Measurements from ENCODE around the gene EFEMP2. TPM values are rescaled to one million over a fixed set of nuclear protein-coding genes. Genes with fewer than 3 reads are reported as not detected.

The EFEMP2 gene
- total and polyA plus RNA-seq, 2 experiments from 2014 or later, result 161 to 216 TPM

DNA sequence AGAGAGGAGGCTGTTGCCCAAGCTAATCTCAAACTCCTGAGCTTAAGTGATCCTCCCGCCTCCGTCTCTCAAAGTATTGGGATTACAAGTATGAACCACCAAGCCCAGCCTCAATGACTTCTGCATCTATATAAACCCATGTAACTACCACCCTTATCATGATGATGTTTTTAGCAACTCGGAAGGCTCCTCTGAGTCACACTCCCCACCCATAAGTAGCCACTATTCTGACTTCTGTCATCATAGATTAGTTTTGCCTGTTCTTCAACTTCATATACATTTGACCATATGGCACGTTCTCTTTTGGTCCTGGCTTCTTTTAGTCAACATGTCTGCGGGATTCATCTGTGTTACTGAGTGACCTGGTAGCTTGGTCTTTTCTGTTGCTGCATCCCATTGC, 34.0 kb upstream of the EFEMP2 start:
- Histone ChIP-seq H3K4me3 (no peak overlapping the region), H3K4me1 (ENCODE audit: low read depth) (no peaks in the 10 kb centered on the region), H3K27me3 (peaks cover 60% of the 10 kb centered on the region), H3K36me3 (no peaks in the 10 kb centered on the region), H3K9me3 (ENCODE audit: low read depth) (no peaks in the 10 kb centered on the region), H3K27ac (no peak overlapping the region)
- no peak for DNase-seq (ENCODE audit: low read depth in 1 of 2, low spot score in 1 of 2)
- TF ChIP-seq, protein P1, sequence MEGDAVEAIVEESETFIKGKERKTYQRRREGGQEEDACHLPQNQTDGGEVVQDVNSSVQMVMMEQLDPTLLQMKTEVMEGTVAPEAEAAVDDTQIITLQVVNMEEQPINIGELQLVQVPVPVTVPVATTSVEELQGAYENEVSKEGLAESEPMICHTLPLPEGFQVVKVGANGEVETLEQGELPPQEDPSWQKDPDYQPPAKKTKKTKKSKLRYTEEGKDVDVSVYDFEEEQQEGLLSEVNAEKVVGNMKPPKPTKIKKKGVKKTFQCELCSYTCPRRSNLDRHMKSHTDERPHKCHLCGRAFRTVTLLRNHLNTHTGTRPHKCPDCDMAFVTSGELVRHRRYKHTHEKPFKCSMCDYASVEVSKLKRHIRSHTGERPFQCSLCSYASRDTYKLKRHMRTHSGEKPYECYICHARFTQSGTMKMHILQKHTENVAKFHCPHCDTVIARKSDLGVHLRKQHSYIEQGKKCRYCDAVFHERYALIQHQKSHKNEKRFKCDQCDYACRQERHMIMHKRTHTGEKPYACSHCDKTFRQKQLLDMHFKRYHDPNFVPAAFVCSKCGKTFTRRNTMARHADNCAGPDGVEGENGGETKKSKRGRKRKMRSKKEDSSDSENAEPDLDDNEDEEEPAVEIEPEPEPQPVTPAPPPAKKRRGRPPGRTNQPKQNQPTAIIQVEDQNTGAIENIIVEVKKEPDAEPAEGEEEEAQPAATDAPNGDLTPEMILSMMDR (IDR thresholded peaks at IDR 0.05; ENCODE audit: low read depth, low read length), result no peak

DNA sequence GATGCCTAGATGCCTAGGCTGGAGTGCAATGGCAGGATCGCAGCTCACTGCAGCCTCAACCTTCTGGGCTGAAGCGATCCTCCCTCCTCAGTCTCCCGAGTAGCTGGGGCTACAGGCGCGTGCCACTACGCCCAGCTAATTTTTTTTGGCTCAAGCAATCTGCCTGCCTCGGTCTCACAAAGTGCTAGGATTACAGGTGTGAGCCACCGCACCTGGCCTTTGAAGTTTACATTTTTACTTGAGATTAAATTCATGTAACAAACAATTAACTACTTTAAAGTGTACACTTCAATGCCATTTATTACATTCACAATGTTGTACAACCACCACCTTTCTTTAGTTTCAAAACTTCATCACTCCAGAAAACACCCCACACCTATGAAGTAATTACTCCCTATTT, 31.1 kb upstream of the EFEMP2 start:
- no peak for DNase-seq (ENCODE audit: low read depth in 1 of 2, low spot score in 1 of 2)
- Histone ChIP-seq H3K27ac (no peak overlapping the region), H3K27me3 (peaks cover 84% of the 10 kb centered on the region), H3K4me3 (no peak overlapping the region), H3K9me3 (ENCODE audit: low read depth) (no peaks in the 10 kb centered on the region), H3K36me3 (no peaks in the 10 kb centered on the region), H3K4me1 (ENCODE audit: low read depth) (no peaks in the 10 kb centered on the region)
- TF ChIP-seq, protein P1 (IDR thresholded peaks at IDR 0.05; ENCODE audit: low read depth, low read length), result no peak

DNA sequence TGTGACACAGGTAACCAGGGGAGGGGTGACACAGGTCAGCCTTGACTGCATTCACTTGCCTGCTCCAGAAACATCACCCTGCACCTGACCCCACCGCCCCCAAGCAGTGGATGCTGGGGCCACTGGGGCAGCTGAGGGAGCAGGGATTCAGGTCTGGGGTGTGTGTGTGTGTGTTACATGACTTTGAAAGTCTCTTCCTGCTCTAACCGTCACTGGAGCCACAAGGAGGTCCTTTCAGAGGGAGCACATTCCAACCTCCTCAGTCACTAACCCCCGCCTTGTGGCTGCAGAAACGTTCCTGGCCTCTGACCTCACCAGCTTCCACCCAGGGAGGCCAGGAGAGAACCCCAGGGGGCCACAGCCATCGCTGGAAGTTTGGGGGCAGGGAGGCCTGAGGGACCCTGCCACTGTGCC, 30.5 kb upstream of the EFEMP2 start:
- no peak overlapping the region for H3K4me3 ChIP-seq
- H3K4me1 ChIP-seq (ENCODE audit: low read depth), result no peaks in the 10 kb centered on the region
- DNase-seq (ENCODE audit: low read depth in 1 of 2, low spot score in 1 of 2), result peak in 1 of 2 donors; percentile 69
- H3K27ac ChIP-seq, result no peak overlapping the region
- TF ChIP-seq, protein P1 (IDR thresholded peaks at IDR 0.05; ENCODE audit: low read depth, low read length), result no peak
- no peaks in the 10 kb centered on the region for H3K9me3 ChIP-seq (ENCODE audit: low read depth)
- H3K36me3 ChIP-seq, result no peaks in the 10 kb centered on the region
- peaks cover 84% of the 10 kb centered on the region for H3K27me3 ChIP-seq

DNA sequence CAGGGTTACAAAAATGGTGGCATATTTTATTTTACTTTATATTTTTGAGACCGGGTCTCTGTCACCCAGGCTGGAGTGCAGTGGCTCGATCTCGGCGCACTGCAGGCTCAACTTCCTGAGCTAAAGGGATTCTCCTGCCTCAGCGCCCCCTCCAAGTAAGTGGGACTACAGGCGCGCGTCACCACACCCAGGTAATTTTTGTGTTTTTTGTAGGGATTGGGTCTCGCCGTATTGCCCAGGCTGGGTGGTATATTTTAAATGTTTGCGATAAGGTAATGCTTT, 28.2 kb upstream of the EFEMP2 start:
- Histone ChIP-seq H3K36me3 (no peaks in the 10 kb centered on the region), H3K9me3 (ENCODE audit: low read depth) (no peaks in the 10 kb centered on the region), H3K27me3 (peaks cover 87% of the 10 kb centered on the region), H3K4me3 (peak overlapping the region; percentile 35), H3K4me1 (ENCODE audit: low read depth) (no peaks in the 10 kb centered on the region), H3K27ac (no peak overlapping the region)
- TF ChIP-seq, protein P1 (IDR thresholded peaks at IDR 0.05; ENCODE audit: low read depth, low read length), result no peak
- DNase-seq (ENCODE audit: low read depth in 1 of 2, low spot score in 1 of 2), result no peak

DNA sequence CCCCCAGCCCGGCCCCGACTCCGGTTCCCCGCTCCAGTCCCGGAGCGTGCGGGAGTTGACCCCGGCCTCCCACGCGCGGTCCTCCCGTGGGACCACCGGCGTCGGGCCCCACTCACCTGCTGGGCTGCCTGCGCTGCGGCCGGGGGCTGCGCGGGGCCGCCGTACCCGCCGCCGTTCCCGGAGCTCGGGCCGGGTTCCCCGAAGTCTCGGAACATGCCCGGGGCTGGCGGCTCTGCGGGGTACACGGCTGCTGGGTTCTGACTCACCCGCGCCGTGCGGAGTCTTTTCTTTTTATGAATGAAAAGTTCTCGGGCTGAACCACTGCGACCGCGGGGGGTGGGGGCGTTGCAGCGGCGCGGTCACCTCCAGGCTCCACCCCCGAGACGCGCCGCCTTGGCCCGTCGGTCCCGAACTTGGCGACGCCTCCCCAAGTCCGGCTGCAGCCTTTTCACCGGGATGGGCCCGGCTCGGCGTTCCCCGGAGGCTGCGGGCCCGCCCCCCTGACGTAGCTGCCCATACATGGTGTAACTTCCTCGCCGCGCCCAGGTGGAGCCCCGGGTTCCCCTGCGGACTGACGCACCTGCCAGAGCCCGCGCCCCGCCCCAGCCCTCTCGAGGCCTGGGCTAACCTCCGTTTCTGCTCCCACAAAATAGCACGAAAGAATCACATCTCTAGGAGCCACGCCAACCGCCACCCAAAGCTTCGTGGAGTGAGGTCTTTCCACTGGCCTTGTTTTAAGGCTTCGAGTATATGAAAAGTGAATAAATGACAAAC, 27.7 kb upstream of the EFEMP2 start, which contains the start of gene FOSL1:
TSS of gene FOSL1 (minus strand) at position 264 of the 774 bp plus-strand sequence. CDS start at position 215, 49 bp downstream.
- TF ChIP-seq, protein P1 (IDR thresholded peaks at IDR 0.05; ENCODE audit: low read depth, low read length), result no peak
- Histone ChIP-seq H3K4me3 (peak within 1 kb of the TSS; percentile 35), H3K27ac (no peak within 1 kb of the TSS), H3K36me3 (no peaks in the 10 kb centered on the region), H3K4me1 (ENCODE audit: low read depth) (no peaks in the 10 kb centered on the region), H3K27me3 (peaks cover 87% of the 10 kb centered on the region), H3K9me3 (ENCODE audit: low read depth) (no peaks in the 10 kb centered on the region)
- DNase-seq (ENCODE audit: low read depth in 1 of 2, low spot score in 1 of 2), result peak; percentile 78 to 96

Measured in cardiac muscle cell (in vitro differentiated cells and primary cell).